ENCODE measurements around the gene SHANK3.
"Not testable (repeated sequence)": the region's sequence is repeated elsewhere in the genome, so short reads cannot be mapped to it uniquely, and the experiment has no call there.

The SHANK3 gene

DNA sequence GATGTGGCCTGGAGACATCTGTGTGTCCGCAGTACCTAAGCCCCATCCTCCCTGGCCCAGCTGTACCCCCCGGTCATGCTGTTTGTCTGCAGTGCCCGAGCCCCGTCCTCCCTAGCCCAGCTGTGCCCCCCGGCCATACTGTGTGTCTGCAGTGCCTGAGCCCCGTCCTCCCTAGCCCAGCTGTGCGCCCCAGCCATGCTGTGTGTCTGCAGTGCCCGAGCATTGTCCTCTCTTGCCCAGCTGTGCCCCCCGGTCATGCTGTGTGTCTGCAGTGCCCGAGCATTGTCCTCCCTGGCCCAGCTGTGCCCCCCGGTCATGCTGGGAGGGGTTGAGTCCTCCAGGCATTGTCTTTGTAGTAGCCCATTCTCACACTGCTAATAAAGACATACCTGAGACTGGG lies 37.0 kb upstream of the SHANK3 start:
- no peak overlapping the region for H3K4me3 ChIP-seq (ENCODE audit: control insufficient read depth, low read depth, low read length)
- no peak for DNase-seq (ENCODE audit: low read depth)
- TF ChIP-seq, protein P1, sequence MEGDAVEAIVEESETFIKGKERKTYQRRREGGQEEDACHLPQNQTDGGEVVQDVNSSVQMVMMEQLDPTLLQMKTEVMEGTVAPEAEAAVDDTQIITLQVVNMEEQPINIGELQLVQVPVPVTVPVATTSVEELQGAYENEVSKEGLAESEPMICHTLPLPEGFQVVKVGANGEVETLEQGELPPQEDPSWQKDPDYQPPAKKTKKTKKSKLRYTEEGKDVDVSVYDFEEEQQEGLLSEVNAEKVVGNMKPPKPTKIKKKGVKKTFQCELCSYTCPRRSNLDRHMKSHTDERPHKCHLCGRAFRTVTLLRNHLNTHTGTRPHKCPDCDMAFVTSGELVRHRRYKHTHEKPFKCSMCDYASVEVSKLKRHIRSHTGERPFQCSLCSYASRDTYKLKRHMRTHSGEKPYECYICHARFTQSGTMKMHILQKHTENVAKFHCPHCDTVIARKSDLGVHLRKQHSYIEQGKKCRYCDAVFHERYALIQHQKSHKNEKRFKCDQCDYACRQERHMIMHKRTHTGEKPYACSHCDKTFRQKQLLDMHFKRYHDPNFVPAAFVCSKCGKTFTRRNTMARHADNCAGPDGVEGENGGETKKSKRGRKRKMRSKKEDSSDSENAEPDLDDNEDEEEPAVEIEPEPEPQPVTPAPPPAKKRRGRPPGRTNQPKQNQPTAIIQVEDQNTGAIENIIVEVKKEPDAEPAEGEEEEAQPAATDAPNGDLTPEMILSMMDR (IDR thresholded peaks at IDR 0.05; ENCODE audit: control insufficient read depth, insufficient read depth, low read depth, low read length, missing control alignments), result no peak

DNA sequence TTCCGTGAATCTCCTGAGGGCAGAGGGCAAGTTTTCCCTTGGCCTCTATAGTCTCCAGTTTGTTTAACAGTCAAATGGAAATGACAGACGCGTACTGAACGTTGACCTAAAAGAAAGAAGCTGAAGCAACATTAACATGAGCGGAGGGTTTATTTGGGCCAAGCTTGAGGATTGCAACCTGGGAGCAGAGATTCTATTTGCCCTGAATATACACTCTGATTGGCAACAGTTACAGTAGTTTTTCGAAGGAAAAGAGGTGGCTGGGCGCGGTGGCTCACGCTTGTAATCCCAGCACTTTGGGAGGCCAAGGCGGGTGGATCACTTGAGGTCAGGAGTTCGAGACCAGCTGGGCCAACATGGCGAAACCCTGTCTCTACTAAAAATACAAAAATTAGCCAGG lies 32.3 kb upstream of the SHANK3 start:
- DNase-seq (ENCODE audit: low read depth); H3K4me3 ChIP-seq (ENCODE audit: control insufficient read depth, low read depth, low read length): not testable (repeated sequence)

DNA sequence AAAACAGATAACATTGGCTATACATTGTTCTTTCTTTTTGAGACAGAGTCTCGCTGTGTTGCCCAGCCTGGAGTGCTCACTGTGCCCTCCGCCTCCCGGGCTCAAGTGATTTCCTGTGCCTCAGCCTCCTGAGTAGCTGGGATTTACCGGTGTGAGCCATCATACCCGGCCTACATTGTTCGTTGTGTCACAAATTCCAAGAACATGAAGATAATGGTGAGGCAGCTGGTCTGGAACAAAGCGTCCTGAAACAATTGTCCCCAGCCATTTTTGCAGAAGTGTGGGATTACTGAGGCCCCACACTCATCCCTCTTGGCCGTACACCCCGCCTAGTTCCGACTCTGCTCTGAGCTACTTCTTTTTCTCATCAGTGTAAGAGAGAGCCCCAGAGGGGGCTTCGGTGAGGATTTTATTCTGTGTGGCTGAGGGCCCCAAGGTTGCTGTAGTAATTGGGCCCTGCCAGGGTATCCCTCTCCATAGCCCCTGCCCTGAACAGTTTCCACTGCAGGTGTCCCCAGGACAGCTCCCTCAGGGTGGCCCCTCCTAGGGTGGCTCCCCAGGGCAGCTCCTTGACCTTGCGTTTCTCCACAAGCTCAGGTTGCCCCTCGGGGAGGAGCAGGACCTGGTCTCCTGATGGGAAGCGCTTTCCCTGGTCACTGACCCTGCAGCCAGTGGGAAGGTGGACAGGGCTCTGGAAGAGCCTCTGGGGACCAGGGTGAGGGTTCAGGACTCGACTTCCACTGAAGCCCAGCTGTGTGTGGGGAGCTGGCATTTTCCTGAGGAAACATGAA lies 31.6 kb upstream of the SHANK3 start:
- no peak for DNase-seq (ENCODE audit: low read depth)
- TF ChIP-seq, protein P1 (IDR thresholded peaks at IDR 0.05; ENCODE audit: control insufficient read depth, insufficient read depth, low read depth, low read length, missing control alignments), result no peak
- no peak overlapping the region for H3K4me3 ChIP-seq (ENCODE audit: control insufficient read depth, low read depth, low read length)

DNA sequence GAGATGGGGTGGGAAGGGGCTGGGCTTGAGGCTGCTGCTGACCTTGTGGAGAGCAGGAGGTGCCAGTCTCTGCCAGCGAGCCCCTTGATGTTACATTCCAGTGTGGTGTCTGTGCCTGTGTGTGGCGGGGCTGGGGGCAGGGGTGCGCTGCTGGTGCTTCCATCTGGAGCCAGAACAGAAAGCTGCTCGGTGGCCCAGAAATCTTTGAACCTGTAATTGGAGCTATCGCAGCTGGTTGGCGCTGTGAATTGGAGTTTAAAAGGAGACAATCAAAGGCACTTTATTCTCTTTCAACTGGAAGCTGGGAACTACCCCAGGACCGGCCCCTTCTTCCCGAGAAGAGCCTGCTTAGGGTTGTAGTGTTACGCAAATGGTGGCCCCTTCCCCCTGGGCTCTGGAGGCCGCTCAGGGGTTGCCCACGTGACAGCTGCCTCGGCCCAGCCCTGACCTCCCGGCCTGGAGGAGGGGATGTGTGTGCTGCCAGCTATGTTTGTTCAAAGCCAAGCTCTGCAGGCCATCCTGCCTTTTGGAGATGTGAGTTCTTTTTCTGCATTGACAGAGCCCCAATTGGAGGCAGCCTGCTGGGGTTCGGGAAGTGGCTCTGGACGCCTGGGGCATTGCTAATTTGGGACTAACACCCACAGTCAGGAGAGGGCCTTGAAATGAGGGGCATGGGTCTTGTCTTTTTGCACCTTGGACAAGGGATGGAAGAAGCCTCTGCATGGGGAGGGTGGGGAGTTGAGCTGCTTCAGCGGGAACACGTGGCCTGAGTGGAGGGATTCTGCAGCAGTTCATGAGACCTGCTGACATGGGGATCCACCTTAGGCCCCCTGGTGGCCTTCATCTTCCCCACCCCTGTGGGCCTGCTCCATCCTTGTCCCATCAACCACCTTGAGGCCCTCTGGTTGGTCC lies 30.7 kb upstream of the SHANK3 start:
- no peak overlapping the region for H3K4me3 ChIP-seq (ENCODE audit: control insufficient read depth, low read depth, low read length)
- TF ChIP-seq, protein P1 (IDR thresholded peaks at IDR 0.05; ENCODE audit: control insufficient read depth, insufficient read depth, low read depth, low read length, missing control alignments), result peak; percentile 39
- DNase-seq (ENCODE audit: low read depth), result no peak

DNA sequence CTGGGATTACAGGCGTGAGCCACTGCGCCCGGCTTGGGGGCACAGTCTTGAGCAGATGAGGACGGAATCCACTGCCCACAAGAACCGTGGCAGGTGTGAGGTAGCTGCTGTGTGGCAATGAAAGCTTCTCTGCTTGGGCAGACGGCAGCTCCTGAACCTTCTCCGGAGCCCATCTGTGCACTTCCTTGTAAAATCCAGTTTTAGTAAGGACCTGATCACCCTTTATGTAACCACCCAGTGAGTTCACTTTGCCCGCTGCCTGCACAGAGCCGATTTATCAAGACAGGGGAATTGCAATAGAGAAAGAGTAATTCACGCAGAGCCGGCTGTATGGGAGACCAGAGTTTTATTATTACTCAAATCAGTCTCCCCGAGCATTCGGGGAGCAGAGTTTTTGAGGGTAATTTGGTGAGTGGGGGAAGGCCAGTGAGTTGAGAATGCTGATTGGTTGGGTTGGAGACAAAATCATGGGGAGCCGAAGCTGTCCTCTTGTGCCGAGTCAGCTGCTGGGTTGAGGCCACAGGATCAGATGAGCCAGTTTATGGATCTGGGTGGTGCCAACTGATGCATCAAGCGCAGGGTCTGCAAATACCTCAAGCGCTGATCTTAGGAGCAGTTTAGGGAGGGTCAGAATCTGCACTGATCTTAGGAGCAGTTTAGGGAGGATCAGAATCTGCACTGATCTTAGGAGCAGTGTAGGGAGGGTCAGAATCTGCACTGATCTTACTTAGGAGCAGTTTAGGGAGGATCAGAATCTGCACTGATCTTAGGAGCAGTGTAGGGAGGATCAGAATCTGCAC lies 29.4 kb upstream of the SHANK3 start:
- DNase-seq (ENCODE audit: low read depth); H3K4me3 ChIP-seq (ENCODE audit: control insufficient read depth, low read depth, low read length): not testable (repeated sequence)

DNA sequence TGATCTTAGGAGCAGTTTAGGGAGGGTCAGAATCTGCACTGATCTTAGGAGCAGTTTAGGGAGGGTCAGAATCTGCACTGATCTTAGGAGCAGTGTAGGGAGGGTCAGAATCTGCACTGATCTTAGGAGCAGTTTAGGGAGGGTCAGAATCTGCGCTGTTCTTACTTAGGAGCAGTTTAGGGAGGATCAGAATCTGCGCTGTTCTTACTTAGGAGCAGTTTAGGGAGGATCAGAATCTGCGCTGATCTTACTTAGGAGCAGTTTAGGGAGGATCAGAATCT lies 28.9 kb upstream of the SHANK3 start:
- DNase-seq (ENCODE audit: low read depth); H3K4me3 ChIP-seq (ENCODE audit: control insufficient read depth, low read depth, low read length): not testable (repeated sequence)

DNA sequence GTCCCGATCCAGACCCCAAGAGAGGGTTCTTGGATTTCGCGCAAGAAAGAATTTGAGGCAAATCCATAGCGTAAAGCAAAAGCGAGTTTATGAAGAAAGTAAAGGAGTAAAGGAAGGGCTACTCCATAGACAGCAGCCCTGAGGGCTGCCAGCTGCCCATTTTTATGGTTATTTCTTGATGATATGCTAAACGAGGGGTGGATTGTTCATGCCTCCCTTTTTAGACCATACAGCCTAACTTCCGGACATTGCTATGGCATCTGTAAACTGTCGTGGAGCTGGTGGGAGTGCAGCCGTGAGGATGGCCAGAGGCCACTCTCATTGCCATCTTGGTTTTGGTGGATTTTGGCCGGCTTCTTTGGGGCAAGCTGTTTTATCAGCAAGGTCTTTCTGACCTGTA lies 19.4 kb upstream of the SHANK3 start:
- no peak overlapping the region for H3K4me3 ChIP-seq (ENCODE audit: control insufficient read depth, low read depth, low read length)
- no peak for DNase-seq (ENCODE audit: low read depth)
- TF ChIP-seq, protein P1 (IDR thresholded peaks at IDR 0.05; ENCODE audit: control insufficient read depth, insufficient read depth, low read depth, low read length, missing control alignments), result no peak

DNA sequence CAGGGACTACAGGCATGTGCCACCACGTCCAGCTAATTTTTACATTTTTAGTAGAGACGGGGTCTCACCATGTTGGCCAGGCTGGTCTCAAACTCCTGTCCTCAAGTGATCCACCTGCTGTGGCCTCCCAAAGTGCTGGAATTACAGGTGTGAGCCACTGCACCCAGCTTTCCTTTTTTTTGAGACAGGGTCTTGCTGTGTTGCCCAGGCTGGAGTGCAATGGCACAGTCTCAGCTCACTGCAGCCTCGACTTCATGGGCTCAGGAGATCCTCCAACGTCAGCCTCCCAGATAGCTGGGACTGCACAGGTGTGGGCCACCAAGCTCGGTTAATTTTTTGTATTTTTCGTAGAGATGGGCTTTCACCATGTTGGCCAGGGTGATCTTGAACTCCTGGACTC lies 18.0 kb upstream of the SHANK3 start:
- not testable (repeated sequence) for H3K4me3 ChIP-seq (ENCODE audit: control insufficient read depth, low read depth, low read length)

More for the DNA sequence above, 18.0 kb upstream of the SHANK3 start:
- DNase-seq (ENCODE audit: low read depth), result not testable (repeated sequence)
